Stimulated activated naive CD8-positive, alpha-beta T cell treated with anti-CD3 and anti-CD28 coated beads, Interleukin-15, amount 100 ng/mL, for 72 hours (primary cell): ENCODE measurements around the gene DGCR8.

Experiments used
- ATAC-seq: fragments of 150-1000 bp; cut with Tn5 transposase; 2 replicates; pipeline ENCODE4 v1.10.0; 2021; ENCODE audit warnings: mild to moderate bottlenecking, moderate library complexity
- DNase-seq, 2 donors: peaks; one replicate each; pipeline ENCODE4 v3.0.0; 2021 to 2022
- H3K27ac Mint-ChIP-seq, 2 donors: one replicate each; pipeline ENCODE4 v1.8.0; 2022; ENCODE audit warnings: mild to moderate bottlenecking in 2 of 2, mixed read lengths in 2 of 2, moderate library complexity in 2 of 2
- H3K27me3 Mint-ChIP-seq: one replicate; pipeline ENCODE4 v1.8.0; 2022; ENCODE audit warnings: mixed read lengths
- H3K4me1 Mint-ChIP-seq: one replicate; pipeline ENCODE4 v1.8.0; 2022; ENCODE audit warnings: mild to moderate bottlenecking, mixed read lengths
- H3K4me3 Mint-ChIP-seq, 2 donors: one replicate each; pipeline ENCODE4 v1.8.0; 2022; ENCODE audit warnings: mild to moderate bottlenecking in 2 of 2, mixed read lengths in 2 of 2, moderate library complexity in 1 of 2
- H3K9me3 Mint-ChIP-seq, 2 donors: one replicate each; pipeline ENCODE4 v1.8.0; 2022; ENCODE audit warnings: mixed read lengths in 2 of 2

Gene DGCR8

DNA sequence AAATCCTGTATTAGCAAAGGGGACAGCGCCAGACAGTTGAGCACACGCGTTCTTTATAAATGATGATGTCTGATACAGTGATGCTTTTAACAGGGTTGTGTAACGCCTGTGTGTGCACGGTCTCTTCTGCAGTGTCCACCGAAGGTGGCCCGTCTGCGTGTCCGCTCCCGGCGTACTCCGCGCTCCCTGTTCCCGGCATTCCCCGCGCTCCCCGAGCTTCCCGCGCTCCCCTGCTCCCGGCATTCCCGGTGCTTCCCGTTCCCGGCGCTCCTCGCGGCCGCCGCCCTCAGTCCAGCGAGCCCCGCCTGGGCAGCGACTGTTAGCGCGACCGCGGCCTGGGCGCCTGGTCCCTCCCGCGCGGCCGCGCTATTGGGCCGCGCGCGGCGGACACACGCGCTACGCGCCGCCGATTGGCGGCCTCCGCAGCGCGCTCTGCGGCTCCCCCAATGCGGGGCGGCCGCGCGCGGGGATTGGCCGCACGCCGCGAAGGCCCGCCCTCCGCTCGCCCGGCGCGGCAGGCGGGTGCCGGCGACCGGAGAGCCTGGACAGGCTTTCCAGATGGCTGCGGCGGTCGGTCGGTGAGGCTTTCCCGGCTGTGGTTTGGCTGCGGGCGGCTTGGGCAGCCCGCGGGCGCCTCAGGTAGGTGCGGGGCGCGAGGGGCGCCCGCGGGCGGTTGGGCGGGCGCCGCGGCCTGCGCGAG is at the start of gene DGCR8:
Gene DGCR8 (plus strand): TSS at position 497 of the 700 bp plus-strand sequence. CDS start 5,723 bp downstream, outside the sequence.
- Mint-ChIP-seq H3K4me3 (peak within 1 kb of the TSS; percentile 84 to 94), H3K9me3 (no peaks in the 10 kb centered on the region), H3K27ac (peak within 1 kb of the TSS; percentile 71 to 83), H3K27me3 (no peaks in the 10 kb centered on the region), H3K4me1 (peaks cover 43% of the 10 kb centered on the region)
- peak; percentile 94 for ATAC-seq
- DNase-seq = peak; percentile 71 to 77

- ATAC-seq (no peak), DNase-seq (no peak)
- no peak overlapping the region for H3K4me3 Mint-ChIP-seq
- peaks cover 52% of the 10 kb centered on the region for H3K4me1 Mint-ChIP-seq
- peak overlapping the region in 1 of 2 donors; percentile 59 for H3K27ac Mint-ChIP-seq
- no peaks in the 10 kb centered on the region for H3K27me3 Mint-ChIP-seq
- no peaks in the 10 kb centered on the region for H3K9me3 Mint-ChIP-seq
Observed at GRCh38 chr22:20031732-20032406, 48.2 kb upstream of the DGCR8 start.

DNA sequence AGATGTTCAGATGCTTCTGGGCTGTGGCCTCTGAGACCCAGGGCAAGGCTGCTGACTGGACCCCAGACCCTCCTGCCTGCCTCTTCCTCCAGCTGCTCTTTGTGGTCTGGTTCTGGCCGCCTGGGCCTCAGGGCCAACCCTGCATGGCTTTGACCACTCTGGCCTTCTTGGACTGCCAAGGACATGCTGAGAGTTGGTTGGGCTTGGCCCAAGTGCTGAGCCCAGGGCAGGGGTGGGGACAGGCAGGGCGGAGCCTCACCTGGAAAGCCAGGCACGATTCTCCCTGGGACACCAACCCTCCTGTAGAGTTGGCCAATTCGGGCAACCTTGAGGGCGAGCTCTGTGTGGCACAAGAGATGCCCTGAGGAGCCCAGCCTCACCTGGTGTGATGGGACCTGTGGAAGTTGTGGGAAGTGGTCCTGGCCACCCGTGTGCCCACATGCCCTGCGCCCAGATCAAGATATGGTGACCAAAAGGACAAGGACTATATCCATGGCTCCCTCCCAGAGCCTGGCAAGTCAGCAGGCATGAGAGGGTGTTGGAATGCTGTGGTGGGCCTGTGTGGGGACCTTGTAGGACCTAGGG is 47.5 kb upstream of the DGCR8 start:
- DNase-seq (no peak), ATAC-seq (no peak)
- Mint-ChIP-seq H3K27me3 (no peaks in the 10 kb centered on the region), H3K9me3 (no peaks in the 10 kb centered on the region), H3K4me3 (no peak overlapping the region), H3K4me1 (peaks cover 54% of the 10 kb centered on the region), H3K27ac (no peak overlapping the region)

GRCh38 chr22:20033045-20033706 is 46.9 kb upstream of the DGCR8 start:
- Mint-ChIP-seq H3K4me3 (no peak overlapping the region), H3K27me3 (no peaks in the 10 kb centered on the region), H3K4me1 (peaks cover 59% of the 10 kb centered on the region), H3K9me3 (no peaks in the 10 kb centered on the region), H3K27ac (no peak overlapping the region)
- DNase-seq (no peak), ATAC-seq (no peak)

GRCh38 chr22:20034143-20034542 is 45.9 kb upstream of the DGCR8 start:
- Mint-ChIP-seq H3K27me3 (no peaks in the 10 kb centered on the region), H3K4me3 (no peak overlapping the region), H3K27ac (no peak overlapping the region), H3K9me3 (no peaks in the 10 kb centered on the region), H3K4me1 (peaks cover 55% of the 10 kb centered on the region)
- no peak for DNase-seq
- ATAC-seq = no peak

DNA sequence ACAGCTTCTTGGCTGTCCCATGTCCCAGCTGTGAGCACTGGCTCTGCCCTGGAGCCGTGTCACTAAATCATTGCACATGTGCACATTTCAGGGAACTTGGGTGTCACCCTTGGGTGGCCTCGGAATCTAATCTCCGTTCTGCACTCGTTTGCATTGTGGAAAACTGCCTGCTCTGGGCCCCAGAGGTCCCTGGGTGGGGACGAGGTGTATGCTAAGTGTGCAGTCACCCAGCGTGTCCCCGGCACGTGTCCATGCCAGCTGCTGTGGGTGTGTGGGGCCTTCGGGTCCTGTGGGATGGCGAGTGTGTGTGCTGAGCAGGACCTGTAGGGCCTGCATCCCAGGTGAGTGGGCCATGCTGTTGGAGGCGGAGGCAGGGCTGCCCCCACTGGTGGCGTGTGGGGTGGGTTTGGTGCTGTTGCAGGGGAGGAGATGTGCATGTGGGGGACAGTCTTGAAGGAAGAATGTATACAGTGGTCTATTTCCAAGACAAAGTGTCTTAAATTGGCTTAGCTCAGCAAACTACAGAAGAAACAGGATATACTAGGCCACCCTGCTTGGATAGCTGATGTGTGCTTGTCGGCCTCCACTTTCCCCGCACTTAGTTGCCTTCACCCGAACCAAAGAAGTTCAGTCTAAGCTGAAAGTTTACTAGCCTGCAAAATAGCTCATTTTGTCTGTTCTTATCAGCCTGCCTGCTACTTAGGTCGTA is 44.5 kb upstream of the DGCR8 start:
- no peak for ATAC-seq
- Mint-ChIP-seq H3K9me3 (no peaks in the 10 kb centered on the region), H3K4me1 (peaks cover 48% of the 10 kb centered on the region), H3K27ac (no peak overlapping the region), H3K4me3 (no peak overlapping the region), H3K27me3 (no peaks in the 10 kb centered on the region)
- DNase-seq = no peak

DNA sequence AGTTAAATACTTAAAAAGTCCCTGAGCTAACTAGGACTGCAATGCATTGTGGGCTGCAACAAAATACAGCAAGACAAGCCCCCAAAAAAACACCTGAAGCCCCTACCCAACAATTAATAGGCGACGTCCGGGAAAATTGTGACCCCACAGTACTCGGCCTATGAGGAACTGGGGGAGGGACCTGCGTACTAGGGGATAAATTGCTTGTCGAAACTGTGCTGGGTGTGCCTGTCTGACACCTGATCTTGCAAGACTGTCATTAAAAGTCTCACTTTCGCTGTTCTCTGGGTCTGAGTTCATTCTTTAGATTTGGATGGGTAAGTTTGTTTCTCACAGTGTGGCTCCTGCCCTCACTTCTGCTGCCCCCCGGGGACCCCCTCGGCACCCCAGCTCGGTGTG is 44.0 kb upstream of the DGCR8 start:
- Mint-ChIP-seq H3K27ac (no peak overlapping the region), H3K4me1 (peaks cover 46% of the 10 kb centered on the region), H3K9me3 (no peaks in the 10 kb centered on the region), H3K4me3 (no peak overlapping the region), H3K27me3 (no peaks in the 10 kb centered on the region)
- no peak for ATAC-seq
- DNase-seq = no peak

DNA sequence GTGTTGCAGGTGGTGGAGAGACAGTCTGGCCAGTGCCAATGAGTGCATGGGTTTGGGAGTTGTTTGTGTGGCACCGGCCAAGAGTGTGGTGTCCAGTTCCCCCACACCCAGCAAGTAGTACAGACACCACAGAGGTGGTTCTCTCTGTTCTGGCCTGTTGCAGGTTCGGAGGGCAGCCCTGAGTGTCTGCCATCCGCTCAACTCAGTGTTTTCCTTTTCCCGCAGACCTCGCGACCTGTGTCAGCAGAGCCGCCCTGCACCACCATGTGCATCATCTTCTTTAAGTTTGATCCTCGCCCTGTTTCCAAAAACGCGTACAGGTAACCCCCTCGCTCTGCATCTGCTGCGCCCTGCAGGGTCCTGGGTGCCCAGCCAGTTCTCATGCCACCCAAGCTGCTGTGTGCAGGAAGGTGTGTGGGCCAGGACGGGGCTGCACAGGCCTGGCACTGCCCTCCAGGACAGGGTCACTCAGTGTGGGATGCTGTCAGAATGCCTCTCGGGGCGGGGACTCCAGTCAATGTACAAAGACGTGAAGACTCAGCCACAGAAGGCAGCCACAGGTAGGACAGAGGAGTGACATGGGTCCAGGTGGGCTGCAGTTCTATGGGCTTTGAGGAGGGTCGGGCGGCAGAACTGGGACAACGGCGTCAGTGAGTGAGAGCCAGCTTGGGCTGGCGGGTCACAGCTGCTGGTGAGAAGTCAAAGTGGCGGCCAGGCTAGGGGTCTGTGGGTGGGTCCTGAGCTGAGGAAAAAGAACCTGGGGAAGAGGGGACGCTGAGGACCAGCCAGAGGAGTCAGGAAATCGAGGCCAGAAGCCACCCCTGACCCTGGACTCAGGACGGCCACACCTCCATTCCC is 43.3 kb upstream of the DGCR8 start:
- ATAC-seq (peak; percentile 19), DNase-seq (no peak)
- peak overlapping the region in 1 of 2 donors; percentile 92 for H3K27ac Mint-ChIP-seq
- H3K4me3 Mint-ChIP-seq = peak overlapping the region in 1 of 2 donors; percentile 1
- H3K27me3 Mint-ChIP-seq = no peaks in the 10 kb centered on the region
- H3K4me1 Mint-ChIP-seq = peaks cover 39% of the 10 kb centered on the region
- no peaks in the 10 kb centered on the region for H3K9me3 Mint-ChIP-seq

- no peaks in the 10 kb centered on the region for H3K9me3 Mint-ChIP-seq
- DNase-seq (peak in 1 of 2 donors; percentile 34), ATAC-seq (peak; percentile 87)
- peak overlapping the region in 1 of 2 donors; percentile 92 for H3K27ac Mint-ChIP-seq
- no peak overlapping the region for H3K4me3 Mint-ChIP-seq
- peaks cover 35% of the 10 kb centered on the region for H3K4me1 Mint-ChIP-seq
- no peaks in the 10 kb centered on the region for H3K27me3 Mint-ChIP-seq
Observed at GRCh38 chr22:20037419-20037818, 42.6 kb upstream of the DGCR8 start.

GRCh38 chr22:20038574-20038973 is 41.5 kb upstream of the DGCR8 start:
- Mint-ChIP-seq H3K27me3 (no peaks in the 10 kb centered on the region), H3K9me3 (no peaks in the 10 kb centered on the region), H3K27ac (no peak overlapping the region), H3K4me3 (no peak overlapping the region), H3K4me1 (peaks cover 38% of the 10 kb centered on the region)
- ATAC-seq (no peak), DNase-seq (no peak)

- H3K4me1 Mint-ChIP-seq = peaks cover 33% of the 10 kb centered on the region
- DNase-seq (no peak), ATAC-seq (no peak)
- H3K9me3 Mint-ChIP-seq = no peaks in the 10 kb centered on the region
- H3K4me3 Mint-ChIP-seq = no peak overlapping the region
- no peaks in the 10 kb centered on the region for H3K27me3 Mint-ChIP-seq
- H3K27ac Mint-ChIP-seq = no peak overlapping the region
Observed at GRCh38 chr22:20039683-20040325, 40.2 kb upstream of the DGCR8 start.

DNA sequence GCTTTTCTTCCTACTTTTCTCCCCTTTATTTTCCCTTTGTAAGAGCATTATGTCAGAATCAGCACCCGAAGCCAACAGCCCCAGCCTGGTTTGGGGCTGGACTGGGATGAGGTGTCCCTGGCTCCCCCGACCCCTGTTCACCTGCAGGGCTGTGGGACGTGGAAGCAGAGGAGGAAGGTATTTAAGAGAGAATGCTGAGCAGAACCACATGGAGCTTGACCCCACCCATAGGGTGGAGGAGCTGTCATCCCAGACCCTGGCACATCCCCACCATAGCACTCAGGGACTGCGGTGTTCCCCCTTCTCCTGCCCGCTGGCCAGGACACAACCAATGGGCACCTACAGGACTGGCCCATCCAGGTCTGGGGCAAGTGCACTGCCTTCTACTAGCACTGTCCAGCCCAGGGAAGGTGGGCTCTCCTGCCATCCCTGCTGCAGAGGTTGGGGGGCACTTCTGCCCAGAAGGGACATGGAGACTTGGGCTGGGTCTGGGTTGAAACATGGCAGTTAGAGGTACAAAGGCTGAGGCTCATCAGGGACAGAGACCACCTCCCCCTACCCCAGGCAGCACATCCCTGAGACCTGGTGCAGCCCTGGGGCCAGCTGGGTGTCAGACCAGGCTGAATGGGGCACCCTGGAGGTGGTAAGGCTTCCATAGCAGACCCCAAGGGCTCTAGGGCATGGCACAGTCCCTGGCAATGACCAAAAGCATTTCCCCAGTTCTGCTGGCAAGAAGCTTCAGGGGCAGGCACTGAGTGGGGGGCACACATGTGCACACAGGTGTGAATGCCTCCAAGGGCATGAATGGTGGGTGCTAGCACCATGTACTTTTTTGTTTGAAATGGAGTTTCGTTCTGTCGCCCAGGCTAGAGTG is 39.5 kb upstream of the DGCR8 start:
- peaks cover 26% of the 10 kb centered on the region for H3K4me1 Mint-ChIP-seq
- ATAC-seq (no peak), DNase-seq (no peak)
- H3K27ac Mint-ChIP-seq = peak overlapping the region in 1 of 2 donors; percentile 59
- no peaks in the 10 kb centered on the region for H3K27me3 Mint-ChIP-seq
- no peak overlapping the region for H3K4me3 Mint-ChIP-seq
- no peaks in the 10 kb centered on the region for H3K9me3 Mint-ChIP-seq
